ENCODE results near the gene KCTD10. TPM values are rescaled to one million over a fixed set of nuclear protein-coding genes. Genes with fewer than 3 reads are reported as not detected.
A peak's percentile ranks its signal among the peaks of the same experiment; 100 is the strongest.

The KCTD10 gene, protein sequence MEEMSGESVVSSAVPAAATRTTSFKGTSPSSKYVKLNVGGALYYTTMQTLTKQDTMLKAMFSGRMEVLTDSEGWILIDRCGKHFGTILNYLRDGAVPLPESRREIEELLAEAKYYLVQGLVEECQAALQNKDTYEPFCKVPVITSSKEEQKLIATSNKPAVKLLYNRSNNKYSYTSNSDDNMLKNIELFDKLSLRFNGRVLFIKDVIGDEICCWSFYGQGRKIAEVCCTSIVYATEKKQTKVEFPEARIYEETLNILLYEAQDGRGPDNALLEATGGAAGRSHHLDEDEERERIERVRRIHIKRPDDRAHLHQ
- total RNA-seq (38.7 TPM), polyA plus RNA-seq (10 to 100 TPM; 26.4 to 32.3 (median 28.7) TPM)

- H3K27me3 ChIP-seq (ENCODE audit: control insufficient read depth, insufficient read depth, low read length), result no peaks in the 10 kb centered on the region
- H3K4me3 Mint-ChIP-seq, result peak within 1 kb of the TSS; percentile 95 to 100 (median 98)
- DNase-seq, result peak; percentile 80 to 94 (median 89)
- H3K4me3 ChIP-seq (ENCODE audit: low read depth, low read length), result peak within 1 kb of the TSS; percentile 87
- peak; percentile 94 to 96 for ATAC-seq (ENCODE audit: low read depth in 2 of 2)
- peak within 1 kb of the TSS; percentile 85 for H3K27ac ChIP-seq (ENCODE audit: insufficient read depth, low read length, poor library complexity, severe bottlenecking)
- peaks cover 33% of the 10 kb centered on the region for H3K4me1 ChIP-seq (ENCODE audit: control insufficient read depth, insufficient read depth, low read length, poor library complexity, severe bottlenecking)
- H3K36me3 ChIP-seq (ENCODE audit: control insufficient read depth, insufficient read depth, low read length), result peaks cover 2% of the 10 kb centered on the region
- peaks cover 5% of the 10 kb centered on the region for H3K27me3 Mint-ChIP-seq
- H3K4me1 Mint-ChIP-seq, result peaks cover 23 to 61% (median 47%) of the 10 kb centered on the region in 4 donors
- peaks cover 3% of the 10 kb centered on the region for H3K36me3 Mint-ChIP-seq
- H3K9me3 Mint-ChIP-seq, result no peaks in the 10 kb centered on the region
- H3K9me3 ChIP-seq (ENCODE audit: control insufficient read depth in 2 of 2, low read length in 2 of 2), result no peaks in the 10 kb centered on the region
- peak within 1 kb of the TSS; percentile 96 to 99 (median 99) for H3K27ac Mint-ChIP-seq
These were observed at the start of gene KCTD10, which contains the start of gene UBE3B for GRCh38 chr12:109477185-109477962. KCTD10 (minus strand) TSS chr12:109477300; CDS start chr12:109477262, 38 bp downstream. UBE3B (plus strand) TSS chr12:109477634; CDS start chr12:109483552, 5,918 bp downstream.

GRCh38 chr12:109525279-109525585, 48.1 kb upstream of the KCTD10 start:
- H3K27me3 ChIP-seq (ENCODE audit: control insufficient read depth, insufficient read depth, low read length), result no peaks in the 10 kb centered on the region
- H3K4me3 ChIP-seq (ENCODE audit: low read depth, low read length), result no peak overlapping the region
- Mint-ChIP-seq H3K27me3 (no peaks in the 10 kb centered on the region), H3K4me1 (no peaks in the 10 kb centered on the region), H3K9me3 (no peaks in the 10 kb centered on the region), H3K27ac (no peak overlapping the region), H3K4me3 (no peak overlapping the region), H3K36me3 (peaks cover 49% of the 10 kb centered on the region)
- DNase-seq (no peak), ATAC-seq (ENCODE audit: low read depth in 2 of 2) (no peak)
- H3K27ac ChIP-seq (ENCODE audit: insufficient read depth, low read length, poor library complexity, severe bottlenecking), result no peak overlapping the region
- no peaks in the 10 kb centered on the region for H3K9me3 ChIP-seq (ENCODE audit: control insufficient read depth in 2 of 2, low read length in 2 of 2)
- no peaks in the 10 kb centered on the region for H3K4me1 ChIP-seq (ENCODE audit: control insufficient read depth, insufficient read depth, low read length, poor library complexity, severe bottlenecking)
- H3K36me3 ChIP-seq (ENCODE audit: control insufficient read depth, insufficient read depth, low read length), result peaks cover 82% of the 10 kb centered on the region

- Mint-ChIP-seq H3K27me3 (no peaks in the 10 kb centered on the region), H3K4me3 (no peak overlapping the region), H3K27ac (no peak overlapping the region), H3K9me3 (no peaks in the 10 kb centered on the region), H3K4me1 (no peaks in the 10 kb centered on the region), H3K36me3 (peaks cover 48% of the 10 kb centered on the region)
- no peak overlapping the region for H3K4me3 ChIP-seq (ENCODE audit: low read depth, low read length)
- DNase-seq (no peak), ATAC-seq (ENCODE audit: low read depth in 2 of 2) (no peak)
- no peaks in the 10 kb centered on the region for H3K27me3 ChIP-seq (ENCODE audit: control insufficient read depth, insufficient read depth, low read length)
- no peaks in the 10 kb centered on the region for H3K4me1 ChIP-seq (ENCODE audit: control insufficient read depth, insufficient read depth, low read length, poor library complexity, severe bottlenecking)
- peaks cover 78% of the 10 kb centered on the region for H3K36me3 ChIP-seq (ENCODE audit: control insufficient read depth, insufficient read depth, low read length)
- no peak overlapping the region for H3K27ac ChIP-seq (ENCODE audit: insufficient read depth, low read length, poor library complexity, severe bottlenecking)
- no peaks in the 10 kb centered on the region for H3K9me3 ChIP-seq (ENCODE audit: control insufficient read depth in 2 of 2, low read length in 2 of 2)
These were observed 47.6 kb upstream of the KCTD10 start for GRCh38 chr12:109524466-109525278.

DNA sequence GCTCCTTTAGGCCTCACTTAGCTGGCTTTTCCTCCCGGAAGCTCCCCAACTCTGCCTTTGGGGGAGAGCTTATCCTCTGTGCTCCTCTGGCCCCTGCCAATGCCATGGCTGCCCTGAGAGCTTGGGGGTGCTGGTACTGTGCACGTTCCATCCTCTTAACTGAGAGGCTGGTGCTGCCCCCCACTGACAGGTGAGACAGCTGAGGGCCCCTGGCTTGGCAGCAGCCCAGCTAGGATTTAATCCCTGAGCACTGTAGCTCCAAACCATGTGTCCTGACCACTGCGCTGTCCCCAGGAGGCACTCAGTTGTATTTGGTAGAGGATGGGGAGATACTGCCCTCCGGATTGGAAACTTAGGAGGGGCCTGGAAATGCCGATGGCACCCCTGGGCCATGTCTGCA, 46.4 kb upstream of the KCTD10 start:
- H3K36me3 ChIP-seq (ENCODE audit: control insufficient read depth, insufficient read depth, low read length), result peaks cover 77% of the 10 kb centered on the region

GRCh38 chr12:109523071-109523470, 46.0 kb upstream of the KCTD10 start:
- Mint-ChIP-seq H3K36me3 (peaks cover 55% of the 10 kb centered on the region), H3K4me1 (peaks cover 0 to 4% (median 0%) of the 10 kb centered on the region in 4 donors), H3K4me3 (no peak overlapping the region), H3K27ac (no peak overlapping the region), H3K27me3 (no peaks in the 10 kb centered on the region), H3K9me3 (no peaks in the 10 kb centered on the region)
- Histone ChIP-seq H3K9me3 (ENCODE audit: control insufficient read depth in 2 of 2, low read length in 2 of 2) (no peaks in the 10 kb centered on the region), H3K36me3 (ENCODE audit: control insufficient read depth, insufficient read depth, low read length) (peaks cover 80% of the 10 kb centered on the region), H3K27ac (ENCODE audit: insufficient read depth, low read length, poor library complexity, severe bottlenecking) (no peak overlapping the region), H3K27me3 (ENCODE audit: control insufficient read depth, insufficient read depth, low read length) (no peaks in the 10 kb centered on the region), H3K4me3 (ENCODE audit: low read depth, low read length) (no peak overlapping the region), H3K4me1 (ENCODE audit: control insufficient read depth, insufficient read depth, low read length, poor library complexity, severe bottlenecking) (no peaks in the 10 kb centered on the region)
- ATAC-seq (ENCODE audit: low read depth in 2 of 2) (no peak), DNase-seq (no peak)

More for the DNA sequence above, 46.4 kb upstream of the KCTD10 start:
- peaks cover 54% of the 10 kb centered on the region for H3K36me3 Mint-ChIP-seq
- ATAC-seq (ENCODE audit: low read depth in 2 of 2), result no peak
- H3K27ac Mint-ChIP-seq, result no peak overlapping the region
- H3K27me3 Mint-ChIP-seq, result no peaks in the 10 kb centered on the region
- no peak overlapping the region for H3K4me3 Mint-ChIP-seq
- H3K27me3 ChIP-seq (ENCODE audit: control insufficient read depth, insufficient read depth, low read length), result no peaks in the 10 kb centered on the region
- DNase-seq, result no peak
- H3K9me3 ChIP-seq (ENCODE audit: control insufficient read depth in 2 of 2, low read length in 2 of 2), result no peaks in the 10 kb centered on the region
- H3K9me3 Mint-ChIP-seq, result no peaks in the 10 kb centered on the region
- peaks cover 0 to 4% (median 0%) of the 10 kb centered on the region in 4 donors for H3K4me1 Mint-ChIP-seq
- H3K4me1 ChIP-seq (ENCODE audit: control insufficient read depth, insufficient read depth, low read length, poor library complexity, severe bottlenecking), result no peaks in the 10 kb centered on the region
- H3K4me3 ChIP-seq (ENCODE audit: low read depth, low read length), result no peak overlapping the region
- no peak overlapping the region for H3K27ac ChIP-seq (ENCODE audit: insufficient read depth, low read length, poor library complexity, severe bottlenecking)

DNA sequence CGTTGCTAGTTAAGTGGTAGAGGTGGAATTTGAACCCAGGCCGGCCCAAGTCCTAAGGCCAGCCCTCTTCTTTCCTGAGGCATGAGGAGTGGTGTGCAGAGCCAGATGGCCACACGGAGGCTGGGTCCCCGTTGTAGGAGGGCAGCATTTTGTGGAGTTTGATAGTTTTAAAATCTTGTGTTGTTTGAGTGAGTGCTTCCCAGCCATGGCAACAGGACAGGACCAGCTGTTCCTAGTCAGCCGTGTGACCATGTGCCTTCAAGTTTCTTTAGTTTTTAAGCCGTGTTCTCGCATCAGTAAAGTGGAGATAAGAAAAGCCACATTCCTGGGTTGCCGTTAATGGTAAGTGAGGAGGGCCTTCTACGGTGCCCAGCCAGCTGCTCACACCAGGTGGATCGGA, 44.7 kb upstream of the KCTD10 start:
- H3K27ac ChIP-seq (ENCODE audit: insufficient read depth, low read length, poor library complexity, severe bottlenecking), result no peak overlapping the region
- Mint-ChIP-seq H3K36me3 (peaks cover 54% of the 10 kb centered on the region), H3K27ac (no peak overlapping the region), H3K9me3 (no peaks in the 10 kb centered on the region), H3K4me3 (no peak overlapping the region), H3K27me3 (no peaks in the 10 kb centered on the region), H3K4me1 (peaks cover 0 to 4% (median 0%) of the 10 kb centered on the region in 4 donors)
- H3K36me3 ChIP-seq (ENCODE audit: control insufficient read depth, insufficient read depth, low read length), result peaks cover 81% of the 10 kb centered on the region
- no peaks in the 10 kb centered on the region for H3K4me1 ChIP-seq (ENCODE audit: control insufficient read depth, insufficient read depth, low read length, poor library complexity, severe bottlenecking)
- no peak overlapping the region for H3K4me3 ChIP-seq (ENCODE audit: low read depth, low read length)
- no peaks in the 10 kb centered on the region for H3K27me3 ChIP-seq (ENCODE audit: control insufficient read depth, insufficient read depth, low read length)
- ATAC-seq (ENCODE audit: low read depth in 2 of 2) (no peak), DNase-seq (no peak)
- H3K9me3 ChIP-seq (ENCODE audit: control insufficient read depth in 2 of 2, low read length in 2 of 2), result no peaks in the 10 kb centered on the region

- Mint-ChIP-seq H3K4me1 (peaks cover 0 to 4% (median 0%) of the 10 kb centered on the region in 4 donors), H3K27me3 (no peaks in the 10 kb centered on the region), H3K9me3 (no peaks in the 10 kb centered on the region), H3K27ac (no peak overlapping the region), H3K4me3 (no peak overlapping the region), H3K36me3 (peaks cover 57% of the 10 kb centered on the region)
- Histone ChIP-seq H3K4me1 (ENCODE audit: control insufficient read depth, insufficient read depth, low read length, poor library complexity, severe bottlenecking) (no peaks in the 10 kb centered on the region), H3K4me3 (ENCODE audit: low read depth, low read length) (no peak overlapping the region), H3K27ac (ENCODE audit: insufficient read depth, low read length, poor library complexity, severe bottlenecking) (no peak overlapping the region), H3K9me3 (ENCODE audit: control insufficient read depth in 2 of 2, low read length in 2 of 2) (no peaks in the 10 kb centered on the region), H3K36me3 (ENCODE audit: control insufficient read depth, insufficient read depth, low read length) (peaks cover 78% of the 10 kb centered on the region), H3K27me3 (ENCODE audit: control insufficient read depth, insufficient read depth, low read length) (no peaks in the 10 kb centered on the region)
- ATAC-seq (ENCODE audit: low read depth in 2 of 2) (no peak), DNase-seq (no peak)
These were observed 42.7 kb upstream of the KCTD10 start for GRCh38 chr12:109519787-109520186.

Measured in CD4-positive, CD25-positive, alpha-beta regulatory T cell (primary cell).